ENCODE data around the gene ZNF213. TPM values are rescaled to one million over a fixed set of nuclear protein-coding genes. Genes with fewer than 3 reads are reported as not detected.

ZNF213 gene
- total and polyA plus RNA-seq, 2 experiments from 2014 or later = 2.9 to 10.4 TPM

DNA sequence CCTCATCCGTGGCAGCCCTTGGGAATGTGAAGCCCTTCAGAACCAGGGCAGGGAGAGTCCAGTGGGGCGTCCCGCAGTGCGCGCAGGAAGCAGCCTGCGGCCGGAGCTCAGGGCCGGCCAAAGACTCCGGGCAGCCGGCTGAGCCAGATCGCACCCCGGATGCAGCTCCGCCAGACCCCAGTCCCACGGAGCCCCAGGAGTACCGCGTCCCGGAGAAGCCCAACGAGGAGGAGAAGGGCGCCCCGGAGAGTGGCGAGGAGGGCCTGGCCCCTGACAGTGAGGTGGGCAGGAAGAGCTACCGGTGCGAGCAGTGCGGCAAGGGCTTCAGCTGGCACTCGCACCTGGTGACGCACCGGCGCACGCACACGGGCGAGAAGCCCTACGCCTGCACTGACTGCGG, 15.5 kb upstream of the ZNF213 start (continued):
- TF ChIP-seq, protein P1, sequence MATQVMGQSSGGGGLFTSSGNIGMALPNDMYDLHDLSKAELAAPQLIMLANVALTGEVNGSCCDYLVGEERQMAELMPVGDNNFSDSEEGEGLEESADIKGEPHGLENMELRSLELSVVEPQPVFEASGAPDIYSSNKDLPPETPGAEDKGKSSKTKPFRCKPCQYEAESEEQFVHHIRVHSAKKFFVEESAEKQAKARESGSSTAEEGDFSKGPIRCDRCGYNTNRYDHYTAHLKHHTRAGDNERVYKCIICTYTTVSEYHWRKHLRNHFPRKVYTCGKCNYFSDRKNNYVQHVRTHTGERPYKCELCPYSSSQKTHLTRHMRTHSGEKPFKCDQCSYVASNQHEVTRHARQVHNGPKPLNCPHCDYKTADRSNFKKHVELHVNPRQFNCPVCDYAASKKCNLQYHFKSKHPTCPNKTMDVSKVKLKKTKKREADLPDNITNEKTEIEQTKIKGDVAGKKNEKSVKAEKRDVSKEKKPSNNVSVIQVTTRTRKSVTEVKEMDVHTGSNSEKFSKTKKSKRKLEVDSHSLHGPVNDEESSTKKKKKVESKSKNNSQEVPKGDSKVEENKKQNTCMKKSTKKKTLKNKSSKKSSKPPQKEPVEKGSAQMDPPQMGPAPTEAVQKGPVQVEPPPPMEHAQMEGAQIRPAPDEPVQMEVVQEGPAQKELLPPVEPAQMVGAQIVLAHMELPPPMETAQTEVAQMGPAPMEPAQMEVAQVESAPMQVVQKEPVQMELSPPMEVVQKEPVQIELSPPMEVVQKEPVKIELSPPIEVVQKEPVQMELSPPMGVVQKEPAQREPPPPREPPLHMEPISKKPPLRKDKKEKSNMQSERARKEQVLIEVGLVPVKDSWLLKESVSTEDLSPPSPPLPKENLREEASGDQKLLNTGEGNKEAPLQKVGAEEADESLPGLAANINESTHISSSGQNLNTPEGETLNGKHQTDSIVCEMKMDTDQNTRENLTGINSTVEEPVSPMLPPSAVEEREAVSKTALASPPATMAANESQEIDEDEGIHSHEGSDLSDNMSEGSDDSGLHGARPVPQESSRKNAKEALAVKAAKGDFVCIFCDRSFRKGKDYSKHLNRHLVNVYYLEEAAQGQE (IDR thresholded peaks at IDR 0.05; ENCODE audit: unreplicated experiment) = no peak
- no peak for TF ChIP-seq EZH2phosphoT487 (IDR thresholded peaks at IDR 0.05; ENCODE audit: unreplicated experiment)
- TF ChIP-seq CREB1 (CRISPR knock-in tag; IDR thresholded peaks at IDR 0.05; ENCODE audit: low read depth) = no peak
- TF ChIP-seq, protein P2, sequence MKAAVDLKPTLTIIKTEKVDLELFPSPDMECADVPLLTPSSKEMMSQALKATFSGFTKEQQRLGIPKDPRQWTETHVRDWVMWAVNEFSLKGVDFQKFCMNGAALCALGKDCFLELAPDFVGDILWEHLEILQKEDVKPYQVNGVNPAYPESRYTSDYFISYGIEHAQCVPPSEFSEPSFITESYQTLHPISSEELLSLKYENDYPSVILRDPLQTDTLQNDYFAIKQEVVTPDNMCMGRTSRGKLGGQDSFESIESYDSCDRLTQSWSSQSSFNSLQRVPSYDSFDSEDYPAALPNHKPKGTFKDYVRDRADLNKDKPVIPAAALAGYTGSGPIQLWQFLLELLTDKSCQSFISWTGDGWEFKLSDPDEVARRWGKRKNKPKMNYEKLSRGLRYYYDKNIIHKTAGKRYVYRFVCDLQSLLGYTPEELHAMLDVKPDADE (IDR thresholded peaks at IDR 0.05) = no peak
- TF ChIP-seq NANOG (IDR thresholded peaks at IDR 0.05; ENCODE audit: borderline replicate concordance) = no peak
- TF ChIP-seq POLR2AphosphoS5 (IDR thresholded peaks at IDR 0.05; ENCODE audit: low read depth) = no peak
- no peak for TF ChIP-seq ZNF331 (CRISPR knock-in tag; IDR thresholded peaks at IDR 0.05; ENCODE audit: low read depth)
- TF ChIP-seq, protein P3, sequence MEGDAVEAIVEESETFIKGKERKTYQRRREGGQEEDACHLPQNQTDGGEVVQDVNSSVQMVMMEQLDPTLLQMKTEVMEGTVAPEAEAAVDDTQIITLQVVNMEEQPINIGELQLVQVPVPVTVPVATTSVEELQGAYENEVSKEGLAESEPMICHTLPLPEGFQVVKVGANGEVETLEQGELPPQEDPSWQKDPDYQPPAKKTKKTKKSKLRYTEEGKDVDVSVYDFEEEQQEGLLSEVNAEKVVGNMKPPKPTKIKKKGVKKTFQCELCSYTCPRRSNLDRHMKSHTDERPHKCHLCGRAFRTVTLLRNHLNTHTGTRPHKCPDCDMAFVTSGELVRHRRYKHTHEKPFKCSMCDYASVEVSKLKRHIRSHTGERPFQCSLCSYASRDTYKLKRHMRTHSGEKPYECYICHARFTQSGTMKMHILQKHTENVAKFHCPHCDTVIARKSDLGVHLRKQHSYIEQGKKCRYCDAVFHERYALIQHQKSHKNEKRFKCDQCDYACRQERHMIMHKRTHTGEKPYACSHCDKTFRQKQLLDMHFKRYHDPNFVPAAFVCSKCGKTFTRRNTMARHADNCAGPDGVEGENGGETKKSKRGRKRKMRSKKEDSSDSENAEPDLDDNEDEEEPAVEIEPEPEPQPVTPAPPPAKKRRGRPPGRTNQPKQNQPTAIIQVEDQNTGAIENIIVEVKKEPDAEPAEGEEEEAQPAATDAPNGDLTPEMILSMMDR (conservative IDR thresholded peaks at IDR 0.05; ENCODE audit: low read depth in 2 of 2) = no peak

DNA sequence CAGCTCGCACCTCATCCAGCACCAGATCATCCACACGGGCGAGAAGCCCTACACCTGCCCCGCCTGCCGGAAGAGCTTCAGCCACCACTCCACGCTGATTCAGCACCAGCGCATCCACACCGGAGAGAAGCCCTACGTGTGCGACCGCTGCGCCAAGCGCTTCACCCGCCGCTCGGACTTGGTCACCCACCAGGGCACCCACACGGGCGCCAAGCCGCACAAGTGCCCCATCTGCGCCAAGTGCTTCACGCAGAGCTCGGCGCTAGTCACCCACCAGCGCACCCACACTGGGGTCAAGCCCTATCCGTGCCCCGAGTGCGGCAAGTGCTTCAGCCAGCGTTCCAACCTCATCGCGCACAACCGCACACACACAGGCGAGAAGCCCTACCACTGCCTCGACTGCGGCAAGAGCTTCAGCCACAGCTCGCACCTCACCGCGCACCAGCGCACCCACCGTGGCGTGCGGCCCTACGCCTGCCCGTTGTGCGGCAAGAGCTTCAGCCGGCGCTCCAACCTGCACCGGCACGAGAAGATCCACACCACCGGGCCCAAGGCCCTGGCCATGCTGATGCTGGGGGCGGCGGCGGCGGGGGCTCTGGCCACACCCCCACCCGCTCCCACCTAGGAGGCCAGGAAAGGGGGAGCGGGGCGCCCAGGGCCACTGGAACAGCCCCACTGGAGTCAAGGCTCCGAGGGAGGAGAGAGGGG, 15.0 kb upstream of the ZNF213 start:
- H3K36me3 ChIP-seq (ENCODE audit: insufficient read depth) = peaks cover 9% of the 10 kb centered on the region; the same call in 1 of the 2 replicates
- H3K4me1 Mint-ChIP-seq = peaks cover 11% of the 10 kb centered on the region
- H4K20me1 ChIP-seq (replicated peaks; ENCODE audit: insufficient read depth) = peaks cover 4% of the 10 kb centered on the region; the same call in 1 of the 2 replicates
- peaks cover 20% of the 10 kb centered on the region for H3F3A ChIP-seq (replicated peaks; ENCODE audit: low read depth)
- H3K4me3 ChIP-seq = no peak overlapping the region
- H3K4me2 ChIP-seq = no peak overlapping the region
- ATAC-seq (no peak), DNase-seq (ENCODE audit: low spot score) (no peak)
- no peak overlapping the region for H3K27ac ChIP-seq (ENCODE audit: low read depth)
- H3K36me3 Mint-ChIP-seq (ENCODE audit: low read depth) = peaks cover 33% of the 10 kb centered on the region
- no peaks in the 10 kb centered on the region for H3K27me3 ChIP-seq (ENCODE audit: insufficient read depth)
- H3K4me1 ChIP-seq (ENCODE audit: insufficient read depth) = peaks cover 4% of the 10 kb centered on the region; the same call in 1 of the 2 replicates
- H3K27me3 Mint-ChIP-seq (ENCODE audit: insufficient read depth, low read depth, poor library complexity) = peaks cover 7% of the 10 kb centered on the region
- no peak overlapping the region for H2AFZ ChIP-seq
- no peaks in the 10 kb centered on the region for H3K9me2 ChIP-seq (ENCODE audit: insufficient read depth)
- peaks cover 2% of the 10 kb centered on the region; the same call in 2 of the 3 replicates for H3K9me3 Mint-ChIP-seq
- H3K79me2 ChIP-seq (replicated peaks; ENCODE audit: insufficient read depth) = no peaks in the 10 kb centered on the region
- H3K27ac Mint-ChIP-seq = no peak overlapping the region
- H3K4me3 Mint-ChIP-seq = no peak overlapping the region
- TF ChIP-seq EZH2phosphoT487 (IDR thresholded peaks at IDR 0.05; ENCODE audit: unreplicated experiment) (no peak), ZNF331 (CRISPR knock-in tag; IDR thresholded peaks at IDR 0.05; ENCODE audit: low read depth) (no peak), EZH2 (IDR thresholded peaks at IDR 0.05; ENCODE audit: low read depth, unreplicated experiment) (no peak), POLR2AphosphoS5 (IDR thresholded peaks at IDR 0.05; ENCODE audit: low read depth) (no peak), CREB1 (CRISPR knock-in tag; IDR thresholded peaks at IDR 0.05; ENCODE audit: low read depth) (no peak), JUNB (IDR thresholded peaks at IDR 0.05; ENCODE audit: unreplicated experiment) (no peak), STAT1 (IDR thresholded peaks at IDR 0.05; ENCODE audit: unreplicated experiment) (no peak), ZNF114 (CRISPR knock-in tag; IDR thresholded peaks at IDR 0.05) (no peak)
- TF ChIP-seq, protein P1 (IDR thresholded peaks at IDR 0.05; ENCODE audit: unreplicated experiment) = no peak
- TF ChIP-seq, protein P3 (conservative IDR thresholded peaks at IDR 0.05; ENCODE audit: low read depth in 2 of 2) = no peak
